ENCODE results near the gene UBAC2. TPM values are rescaled to one million over a fixed set of nuclear protein-coding genes. Genes with fewer than 3 reads are reported as not detected.
"Not testable (repeated sequence)": the region's sequence is repeated elsewhere in the genome, so short reads cannot be mapped to it uniquely, and the experiment has no call there.

The UBAC2 gene
- total RNA-seq, 2 donors from 2014 or later = 74.2 to 75.3 TPM

- Mint-ChIP-seq H3K4me1 (peaks cover 51% of the 10 kb centered on the region), H3K27ac (peak overlapping the region; percentile 98), H3K4me3 (peak overlapping the region; percentile 85), H3K27me3 (no peaks in the 10 kb centered on the region), H3K36me3 (ENCODE audit: low read depth) (peaks cover 8% of the 10 kb centered on the region)
- DNase-seq = no peak
- H3K9me3 ChIP-seq (ENCODE audit: control insufficient read depth, low read length, poor library complexity, severe bottlenecking) = no peaks in the 10 kb centered on the region
- ATAC-seq = peak; percentile 56
Measured at GRCh38 chr13:99382428-99383133, 181.9 kb downstream of the UBAC2 start.

- Mint-ChIP-seq H3K4me1 (peaks cover 57% of the 10 kb centered on the region), H3K27ac (peak overlapping the region; percentile 98), H3K4me3 (peak overlapping the region; percentile 85), H3K27me3 (no peaks in the 10 kb centered on the region), H3K36me3 (ENCODE audit: low read depth) (peaks cover 4% of the 10 kb centered on the region)
- DNase-seq (no peak), ATAC-seq (no peak)
- H3K9me3 ChIP-seq (ENCODE audit: control insufficient read depth, low read length, poor library complexity, severe bottlenecking) = no peaks in the 10 kb centered on the region
Measured at GRCh38 chr13:99383511-99383921, 182.9 kb downstream of the UBAC2 start.

- no peaks in the 10 kb centered on the region for H3K9me3 ChIP-seq (ENCODE audit: control insufficient read depth, low read length, poor library complexity, severe bottlenecking)
- H3K4me3 Mint-ChIP-seq = peak overlapping the region; percentile 85
- H3K4me1 Mint-ChIP-seq = peaks cover 57% of the 10 kb centered on the region
- H3K36me3 Mint-ChIP-seq (ENCODE audit: low read depth) = peaks cover 4% of the 10 kb centered on the region
- H3K27me3 Mint-ChIP-seq = no peaks in the 10 kb centered on the region
- ATAC-seq (peak; percentile 32), DNase-seq (no peak)
- H3K27ac Mint-ChIP-seq = peak overlapping the region; percentile 98
Measured at GRCh38 chr13:99383946-99384345, 183.3 kb downstream of the UBAC2 start.

GRCh38 chr13:99384468-99384867 lies 183.8 kb downstream of the UBAC2 start:
- peak in 1 of 3 donors; percentile 36 for DNase-seq
- peaks cover 56% of the 10 kb centered on the region for H3K4me1 Mint-ChIP-seq
- ATAC-seq = peak; percentile 62
- H3K9me3 ChIP-seq (ENCODE audit: control insufficient read depth, low read length, poor library complexity, severe bottlenecking) = no peaks in the 10 kb centered on the region
- peak overlapping the region; percentile 98 for H3K27ac Mint-ChIP-seq
- peaks cover 4% of the 10 kb centered on the region for H3K36me3 Mint-ChIP-seq (ENCODE audit: low read depth)
- H3K27me3 Mint-ChIP-seq = no peaks in the 10 kb centered on the region
- H3K4me3 Mint-ChIP-seq = peak overlapping the region; percentile 62

GRCh38 chr13:99385161-99385560 lies 184.5 kb downstream of the UBAC2 start:
- peak overlapping the region; percentile 98 for H3K27ac Mint-ChIP-seq
- H3K4me1 Mint-ChIP-seq = peaks cover 52% of the 10 kb centered on the region
- no peaks in the 10 kb centered on the region for H3K9me3 ChIP-seq (ENCODE audit: control insufficient read depth, low read length, poor library complexity, severe bottlenecking)
- no peak overlapping the region for H3K4me3 Mint-ChIP-seq
- ATAC-seq (no peak), DNase-seq (no peak)
- H3K36me3 Mint-ChIP-seq (ENCODE audit: low read depth) = peaks cover 4% of the 10 kb centered on the region
- no peaks in the 10 kb centered on the region for H3K27me3 Mint-ChIP-seq

- H3K9me3 ChIP-seq (ENCODE audit: control insufficient read depth, low read length, poor library complexity, severe bottlenecking) = no peaks in the 10 kb centered on the region
- ATAC-seq (no peak), DNase-seq (no peak)
- Mint-ChIP-seq H3K27ac (peak overlapping the region; percentile 98), H3K36me3 (ENCODE audit: low read depth) (peaks cover 4% of the 10 kb centered on the region), H3K27me3 (no peaks in the 10 kb centered on the region), H3K4me3 (peak overlapping the region; percentile 21), H3K4me1 (peaks cover 46% of the 10 kb centered on the region)
Measured at GRCh38 chr13:99385940-99386339, 185.3 kb downstream of the UBAC2 start.

- no peaks in the 10 kb centered on the region for H3K9me3 ChIP-seq (ENCODE audit: control insufficient read depth, low read length, poor library complexity, severe bottlenecking)
- H3K36me3 Mint-ChIP-seq (ENCODE audit: low read depth) = peaks cover 4% of the 10 kb centered on the region
- H3K4me3 Mint-ChIP-seq = no peak overlapping the region
- H3K4me1 Mint-ChIP-seq = peaks cover 40% of the 10 kb centered on the region
- no peaks in the 10 kb centered on the region for H3K27me3 Mint-ChIP-seq
- H3K27ac Mint-ChIP-seq = peak overlapping the region; percentile 98
- ATAC-seq (no peak), DNase-seq (no peak)
Measured at GRCh38 chr13:99386495-99386894, 185.8 kb downstream of the UBAC2 start.

GRCh38 chr13:99386911-99387788 lies 186.5 kb downstream of the UBAC2 start:
- ATAC-seq (peak; percentile 61), DNase-seq (peak; percentile 62 to 91 (median 67))
- no peaks in the 10 kb centered on the region for H3K27me3 Mint-ChIP-seq
- H3K9me3 ChIP-seq (ENCODE audit: control insufficient read depth, low read length, poor library complexity, severe bottlenecking) = no peaks in the 10 kb centered on the region
- peaks cover 34% of the 10 kb centered on the region for H3K4me1 Mint-ChIP-seq
- peak overlapping the region; percentile 98 for H3K27ac Mint-ChIP-seq
- no peak overlapping the region for H3K4me3 Mint-ChIP-seq
- peaks cover 4% of the 10 kb centered on the region for H3K36me3 Mint-ChIP-seq (ENCODE audit: low read depth)

GRCh38 chr13:99388334-99388923 lies 187.8 kb downstream of the UBAC2 start:
- Mint-ChIP-seq H3K4me3 (no peak overlapping the region), H3K27ac (peak overlapping the region; percentile 98), H3K4me1 (peaks cover 21% of the 10 kb centered on the region), H3K27me3 (no peaks in the 10 kb centered on the region), H3K36me3 (ENCODE audit: low read depth) (peaks cover 4% of the 10 kb centered on the region)
- no peak for ATAC-seq
- H3K9me3 ChIP-seq (ENCODE audit: control insufficient read depth, low read length, poor library complexity, severe bottlenecking) = no peaks in the 10 kb centered on the region
- DNase-seq = no peak

GRCh38 chr13:99389094-99389493 lies 188.4 kb downstream of the UBAC2 start:
- not testable (repeated sequence) for DNase-seq; ATAC-seq; H3K9me3 ChIP-seq (ENCODE audit: control insufficient read depth, low read length, poor library complexity, severe bottlenecking); H3K27me3 Mint-ChIP-seq; H3K36me3 Mint-ChIP-seq (ENCODE audit: low read depth); H3K4me3 Mint-ChIP-seq
- peak overlapping the region; percentile 98 for H3K27ac Mint-ChIP-seq
- peaks cover 14% of the 10 kb centered on the region for H3K4me1 Mint-ChIP-seq

- no peaks in the 10 kb centered on the region for H3K9me3 ChIP-seq (ENCODE audit: control insufficient read depth, low read length, poor library complexity, severe bottlenecking)
- Mint-ChIP-seq H3K4me1 (peaks cover 15% of the 10 kb centered on the region), H3K36me3 (ENCODE audit: low read depth) (peaks cover 4% of the 10 kb centered on the region), H3K27ac (peak overlapping the region; percentile 72), H3K27me3 (no peaks in the 10 kb centered on the region), H3K4me3 (no peak overlapping the region)
- DNase-seq (no peak), ATAC-seq (no peak)
Measured at GRCh38 chr13:99389520-99390304, 189.1 kb downstream of the UBAC2 start.

- peak overlapping the region; percentile 72 for H3K27ac Mint-ChIP-seq
- DNase-seq = no peak
- no peak overlapping the region for H3K4me3 Mint-ChIP-seq
- ATAC-seq = no peak
- no peaks in the 10 kb centered on the region for H3K27me3 Mint-ChIP-seq
- H3K4me1 Mint-ChIP-seq = peaks cover 18% of the 10 kb centered on the region
- no peaks in the 10 kb centered on the region for H3K9me3 ChIP-seq (ENCODE audit: control insufficient read depth, low read length, poor library complexity, severe bottlenecking)
- H3K36me3 Mint-ChIP-seq (ENCODE audit: low read depth) = peaks cover 4% of the 10 kb centered on the region
Measured at GRCh38 chr13:99390601-99391000, 189.9 kb downstream of the UBAC2 start.
